ENCODE measurements around the gene PRSS38. TPM values are rescaled to one million over a fixed set of nuclear protein-coding genes. Genes with fewer than 3 reads are reported as not detected.
A peak's percentile ranks its signal among the peaks of the same experiment; 100 is the strongest.

The PRSS38 gene
- total and polyA plus RNA-seq, 5 donors = not detected

GRCh38 chr1:227771326-227771725 lies 44.1 kb upstream of the PRSS38 start:
- Histone ChIP-seq H3K4me3 (ENCODE audit: low read length) (no peak overlapping the region), H3K9me3 (ENCODE audit: control insufficient read depth, low read length) (no peaks in the 10 kb centered on the region), H3K4me1 (ENCODE audit: control insufficient read depth, insufficient read depth, low read length) (peaks cover 2% of the 10 kb centered on the region), H3K27me3 (ENCODE audit: control insufficient read depth, insufficient read depth) (no peaks in the 10 kb centered on the region), H3K27ac (ENCODE audit: low read length) (no peak overlapping the region)
- intact Hi-C loops (cut with DNase I) = no loop called here
- ATAC-seq (no peak), DNase-seq (peak in 1 of 3 donors; percentile 38)
- WGBS = 95% methylated on average over 8 of the region's 8 CpGs

DNA sequence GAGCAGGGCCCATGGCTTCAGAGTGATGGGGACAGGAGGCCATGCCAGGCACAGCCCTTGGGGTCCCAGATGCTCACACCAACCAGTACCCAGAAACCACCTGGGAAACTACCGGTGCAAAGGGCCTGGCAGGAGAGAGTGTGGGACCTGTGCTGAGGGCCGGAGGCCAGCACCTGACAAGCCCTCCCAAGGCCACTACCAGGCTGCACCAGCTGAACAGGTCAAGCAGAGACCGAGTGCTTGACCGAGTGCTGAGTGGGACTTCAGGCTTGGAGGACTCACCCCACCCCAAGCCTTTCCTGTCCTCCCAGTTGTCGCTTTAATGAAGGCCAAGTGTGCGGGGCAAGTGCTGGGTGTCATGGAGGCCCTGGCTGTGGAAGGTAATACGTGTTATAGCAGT lies 43.7 kb upstream of the PRSS38 start:
- DNase-seq = no peak
- intact Hi-C loops (cut with DNase I) = no loop called here
- peaks cover 2% of the 10 kb centered on the region for H3K4me1 ChIP-seq (ENCODE audit: control insufficient read depth, insufficient read depth, low read length)
- 94% methylated on average over 7 of the region's 7 CpGs for whole genome bisulfite sequencing
- H3K4me3 ChIP-seq (ENCODE audit: low read length) = no peak overlapping the region
- no peak for ATAC-seq
- H3K9me3 ChIP-seq (ENCODE audit: control insufficient read depth, low read length) = no peaks in the 10 kb centered on the region
- H3K27me3 ChIP-seq (ENCODE audit: control insufficient read depth, insufficient read depth) = no peaks in the 10 kb centered on the region
- H3K27ac ChIP-seq (ENCODE audit: low read length) = no peak overlapping the region

DNA sequence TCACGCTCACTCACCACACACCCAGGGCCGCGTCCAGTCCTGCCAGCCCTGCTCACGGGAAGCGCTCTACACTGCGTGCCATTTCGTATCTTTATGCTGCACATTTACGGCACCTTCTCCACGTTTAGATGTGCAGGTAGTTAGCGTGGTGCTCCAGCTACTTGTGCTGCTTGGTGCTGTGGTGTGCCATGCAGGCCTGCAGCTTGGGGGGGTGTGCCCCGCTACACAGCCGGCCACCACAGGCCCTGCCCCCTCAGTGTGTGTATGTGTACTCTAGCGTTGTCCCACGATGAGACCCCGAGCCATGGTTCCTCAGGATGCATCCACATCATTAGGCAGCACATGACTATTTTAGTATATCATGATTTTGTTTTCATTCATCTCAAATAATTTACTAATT lies 41.9 kb upstream of the PRSS38 start:
- peaks cover 2% of the 10 kb centered on the region for H3K4me1 ChIP-seq (ENCODE audit: control insufficient read depth, insufficient read depth, low read length)
- ATAC-seq (no peak), DNase-seq (no peak)
- no peak overlapping the region for H3K4me3 ChIP-seq (ENCODE audit: low read length)
- 95% methylated on average over 15 of the region's 15 CpGs for WGBS
- H3K27ac ChIP-seq (ENCODE audit: low read length) = no peak overlapping the region
- no peaks in the 10 kb centered on the region for H3K27me3 ChIP-seq (ENCODE audit: control insufficient read depth, insufficient read depth)
- intact Hi-C loops (cut with DNase I) = no loop called here
- no peaks in the 10 kb centered on the region for H3K9me3 ChIP-seq (ENCODE audit: control insufficient read depth, low read length)

DNA sequence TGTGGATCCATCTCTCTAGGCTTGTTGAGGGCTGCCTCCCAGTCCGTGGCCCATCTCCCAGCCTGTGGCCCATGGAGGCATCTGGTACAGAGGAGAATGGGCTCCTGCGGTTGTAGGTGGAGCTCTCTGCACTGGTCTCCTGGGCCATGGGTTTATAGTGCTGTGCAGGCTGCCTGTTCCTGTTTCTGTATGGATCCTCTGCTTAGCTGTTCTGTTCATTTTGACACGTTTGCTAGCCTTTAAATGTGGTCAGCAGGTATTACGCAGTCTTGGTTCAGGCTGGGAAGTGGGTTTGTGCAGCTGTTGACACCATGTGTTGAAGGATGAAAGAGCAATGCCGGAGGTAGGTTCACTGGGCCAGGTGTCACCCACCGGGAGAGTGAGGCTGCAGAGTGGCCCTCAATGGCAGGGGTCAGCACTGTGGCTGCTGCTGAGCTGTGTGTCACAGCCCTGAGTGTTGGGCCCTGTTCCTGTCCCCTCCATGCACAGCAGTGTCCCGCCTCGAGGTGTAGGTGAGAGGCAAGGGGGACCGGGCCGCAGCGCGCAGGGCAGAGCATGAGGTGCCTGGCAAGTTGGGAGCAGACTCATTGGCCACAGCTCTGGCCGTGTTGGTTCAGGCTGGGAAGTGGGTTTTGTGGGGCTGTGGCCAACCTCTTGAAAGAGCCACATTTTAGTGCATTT lies 41.3 kb upstream of the PRSS38 start:
- Histone ChIP-seq H3K4me1 (ENCODE audit: control insufficient read depth, insufficient read depth, low read length) (peaks cover 2% of the 10 kb centered on the region), H3K27ac (ENCODE audit: low read length) (no peak overlapping the region), H3K9me3 (ENCODE audit: control insufficient read depth, low read length) (no peaks in the 10 kb centered on the region), H3K27me3 (ENCODE audit: control insufficient read depth, insufficient read depth) (no peaks in the 10 kb centered on the region), H3K4me3 (ENCODE audit: low read length) (no peak overlapping the region)
- DNase-seq (no peak), ATAC-seq (no peak)
- intact Hi-C loops (cut with DNase I) = no loop called here
- WGBS = 87% methylated on average over 13 of the region's 13 CpGs

DNA sequence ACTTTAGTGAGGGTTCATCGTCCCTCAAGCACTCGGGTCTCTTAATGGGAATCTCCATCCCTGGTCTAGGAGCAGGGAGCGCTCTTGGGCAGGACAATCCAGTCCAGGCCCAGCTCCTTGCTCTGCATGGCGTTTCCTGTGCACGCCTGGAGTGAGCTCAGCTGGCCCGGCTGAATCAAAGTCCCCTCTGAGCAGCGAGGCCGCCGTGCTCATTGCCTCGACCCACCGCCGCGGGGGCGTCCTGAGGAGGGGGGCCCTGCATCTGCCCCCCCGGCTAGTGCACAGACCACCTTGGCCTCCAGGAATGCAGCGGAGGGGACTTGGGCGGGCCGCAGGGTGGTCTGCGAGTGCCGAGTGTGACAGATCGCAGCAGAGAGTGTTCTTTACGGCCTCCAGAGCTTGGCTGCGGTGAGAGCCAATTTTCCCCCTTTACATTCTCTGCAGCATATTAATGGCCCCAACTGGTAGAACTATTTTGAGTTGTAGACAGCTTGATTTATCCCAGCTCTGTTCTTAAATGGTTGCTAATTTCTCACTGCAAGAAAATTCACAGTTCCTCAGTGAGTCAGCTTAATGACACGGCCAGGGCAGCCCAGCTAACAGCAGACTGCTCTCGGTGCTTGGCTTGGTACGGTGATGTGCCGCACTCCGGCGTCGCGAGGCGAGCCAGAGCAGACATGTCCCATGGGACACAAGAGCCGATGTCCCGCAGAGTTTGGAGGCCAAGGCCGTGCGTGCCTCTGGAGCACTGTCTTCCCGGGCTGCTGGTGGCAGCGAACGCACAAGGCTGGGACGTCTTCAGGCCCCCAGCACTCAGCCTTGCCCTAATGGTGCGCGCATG lies 40.4 kb upstream of the PRSS38 start:
- 64% methylated on average over 42 of the region's 42 CpGs for WGBS
- ATAC-seq (peak in 1 of 2 donors; percentile 8), DNase-seq (no peak)
- peaks cover 2% of the 10 kb centered on the region for H3K4me1 ChIP-seq (ENCODE audit: control insufficient read depth, insufficient read depth, low read length)
- H3K27ac ChIP-seq (ENCODE audit: low read length) = no peak overlapping the region
- intact Hi-C loops (cut with DNase I) = no loop called here
- H3K4me3 ChIP-seq (ENCODE audit: low read length) = no peak overlapping the region
- no peaks in the 10 kb centered on the region for H3K27me3 ChIP-seq (ENCODE audit: control insufficient read depth, insufficient read depth)
- no peaks in the 10 kb centered on the region for H3K9me3 ChIP-seq (ENCODE audit: control insufficient read depth, low read length)

- Histone ChIP-seq H3K9me3 (ENCODE audit: control insufficient read depth, low read length) (no peaks in the 10 kb centered on the region), H3K27ac (ENCODE audit: low read length) (no peak overlapping the region), H3K27me3 (ENCODE audit: control insufficient read depth, insufficient read depth) (no peaks in the 10 kb centered on the region), H3K4me1 (ENCODE audit: control insufficient read depth, insufficient read depth, low read length) (peaks cover 2% of the 10 kb centered on the region), H3K4me3 (ENCODE audit: low read length) (no peak overlapping the region)
- DNase-seq (no peak), ATAC-seq (no peak)
- intact Hi-C loops (cut with DNase I) = no loop called here
- 93% methylated on average over 10 of the region's 10 CpGs for WGBS
These were observed 39.6 kb upstream of the PRSS38 start for GRCh38 chr1:227775841-227776240.

DNA sequence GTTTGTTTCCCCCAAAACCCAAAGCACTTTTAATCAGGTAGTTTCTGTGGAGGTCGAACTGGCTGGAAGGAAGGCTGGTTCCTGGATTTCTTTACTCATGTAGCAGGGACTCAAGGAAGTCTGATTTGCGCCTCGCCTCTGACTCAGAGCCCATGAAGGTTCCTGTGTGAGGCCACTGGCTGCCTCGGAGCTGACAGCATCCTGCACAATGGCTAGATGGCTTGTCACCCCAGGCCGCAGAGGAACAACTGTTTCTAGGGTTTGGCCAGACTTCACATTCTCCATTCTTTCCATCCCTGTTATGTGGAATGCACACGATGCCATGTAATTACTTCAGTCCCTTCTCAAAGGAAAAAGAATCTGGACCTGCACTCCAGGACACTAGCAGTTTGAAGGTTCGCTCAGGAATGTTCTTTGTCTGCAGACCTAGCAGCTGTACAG lies 39.1 kb upstream of the PRSS38 start:
- intact Hi-C loops (cut with DNase I) = no loop called here
- no peak for ATAC-seq
- no peaks in the 10 kb centered on the region for H3K27me3 ChIP-seq (ENCODE audit: control insufficient read depth, insufficient read depth)
- peaks cover 2% of the 10 kb centered on the region for H3K4me1 ChIP-seq (ENCODE audit: control insufficient read depth, insufficient read depth, low read length)
- DNase-seq = no peak
- no peak overlapping the region for H3K27ac ChIP-seq (ENCODE audit: low read length)
- no peaks in the 10 kb centered on the region for H3K9me3 ChIP-seq (ENCODE audit: control insufficient read depth, low read length)
- 88% methylated on average over 7 of the region's 7 CpGs for WGBS
- no peak overlapping the region for H3K4me3 ChIP-seq (ENCODE audit: low read length)

- DNase-seq (peak in 1 of 3 donors; percentile 16), ATAC-seq (no peak)
- intact Hi-C loops (cut with DNase I) = no loop called here
- no peaks in the 10 kb centered on the region for H3K9me3 ChIP-seq (ENCODE audit: control insufficient read depth, low read length)
- H3K27ac ChIP-seq (ENCODE audit: low read length) = no peak overlapping the region
- peaks cover 2% of the 10 kb centered on the region for H3K4me1 ChIP-seq (ENCODE audit: control insufficient read depth, insufficient read depth, low read length)
- H3K27me3 ChIP-seq (ENCODE audit: control insufficient read depth, insufficient read depth) = no peaks in the 10 kb centered on the region
- no peak overlapping the region for H3K4me3 ChIP-seq (ENCODE audit: low read length)
- WGBS = 93% methylated on average over 11 of the region's 11 CpGs
These were observed 38.3 kb upstream of the PRSS38 start for GRCh38 chr1:227777156-227777555.

GRCh38 chr1:227777646-227778045 lies 37.8 kb upstream of the PRSS38 start:
- H3K9me3 ChIP-seq (ENCODE audit: control insufficient read depth, low read length) = no peaks in the 10 kb centered on the region
- no peaks in the 10 kb centered on the region for H3K27me3 ChIP-seq (ENCODE audit: control insufficient read depth, insufficient read depth)
- H3K4me1 ChIP-seq (ENCODE audit: control insufficient read depth, insufficient read depth, low read length) = peaks cover 2% of the 10 kb centered on the region
- intact Hi-C loops (cut with DNase I) = no loop called here
- H3K27ac ChIP-seq (ENCODE audit: low read length) = no peak overlapping the region
- H3K4me3 ChIP-seq (ENCODE audit: low read length) = no peak overlapping the region
- WGBS = 98% methylated on average over 4 of the region's 4 CpGs
- no peak for DNase-seq
- no peak for ATAC-seq

DNA sequence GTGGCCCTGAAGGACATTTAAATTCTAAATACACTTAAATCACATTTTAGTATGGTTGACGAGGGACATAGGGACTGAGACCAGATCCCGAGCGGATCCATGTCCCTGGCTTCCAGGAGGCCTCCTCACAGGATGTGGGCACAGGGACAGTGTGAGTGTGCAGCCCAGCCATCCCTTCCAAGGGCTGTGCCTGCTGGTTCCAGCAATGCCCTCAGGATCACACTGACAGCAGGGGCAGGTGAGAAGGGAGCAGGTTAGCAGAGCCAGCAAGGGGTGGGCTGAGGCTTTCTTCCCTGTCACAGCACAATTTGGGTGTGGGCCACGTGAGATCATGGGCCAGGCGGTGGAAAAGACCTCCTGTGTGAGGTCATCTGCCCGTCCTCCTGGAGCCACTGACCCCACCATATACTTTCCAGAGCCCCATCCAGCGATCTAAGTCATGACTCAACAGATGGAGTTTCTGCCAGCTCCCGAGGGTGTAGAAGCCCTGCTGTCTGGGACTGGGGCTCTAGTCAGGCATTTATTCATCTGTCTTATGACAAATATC lies 37.0 kb upstream of the PRSS38 start:
- DNase-seq = peak in 1 of 3 donors; percentile 50
- peak in 1 of 2 donors; percentile 9 for ATAC-seq
- Histone ChIP-seq H3K9me3 (ENCODE audit: control insufficient read depth, low read length) (no peaks in the 10 kb centered on the region), H3K27me3 (ENCODE audit: control insufficient read depth, insufficient read depth) (no peaks in the 10 kb centered on the region), H3K4me3 (ENCODE audit: low read length) (no peak overlapping the region), H3K27ac (ENCODE audit: low read length) (no peak overlapping the region), H3K4me1 (ENCODE audit: control insufficient read depth, insufficient read depth, low read length) (peaks cover 2% of the 10 kb centered on the region)
- intact Hi-C loops (cut with DNase I) = no loop called here
- WGBS = 86% methylated on average over 8 of the region's 8 CpGs

GRCh38 chr1:227779021-227779441 lies 36.4 kb upstream of the PRSS38 start:
- H3K9me3 ChIP-seq (ENCODE audit: control insufficient read depth, low read length) = no peaks in the 10 kb centered on the region
- ATAC-seq (no peak), DNase-seq (peak in 1 of 3 donors; percentile 27)
- 87% methylated on average over 10 of the region's 10 CpGs for WGBS
- H3K4me3 ChIP-seq (ENCODE audit: low read length) = no peak overlapping the region
- intact Hi-C loops (cut with DNase I) = no loop called here
- no peak overlapping the region for H3K27ac ChIP-seq (ENCODE audit: low read length)
- no peaks in the 10 kb centered on the region for H3K27me3 ChIP-seq (ENCODE audit: control insufficient read depth, insufficient read depth)
- H3K4me1 ChIP-seq (ENCODE audit: control insufficient read depth, insufficient read depth, low read length) = peaks cover 2% of the 10 kb centered on the region

Data from right cardiac atrium (tissue), 5 donors.